Endodermal cell (in vitro differentiated cells): ENCODE results near the gene CAPN12. TPM values are rescaled to one million over a fixed set of nuclear protein-coding genes. Genes with fewer than 3 reads are reported as not detected.
A peak's percentile ranks its signal among the peaks of the same experiment; 100 is the strongest.

Experiments used
- DNase-seq: peaks from one replicate; pipeline ENCODE4 v3.0.0-alpha.2; 2017
- H3K27ac ChIP-seq: 2 replicates; pipeline ENCODE4 v1.5.1; 2013; ENCODE audit warnings: mild to moderate bottlenecking, low read depth, low read length, moderate library complexity
- H3K27me3 ChIP-seq: 2 replicates; pipeline ENCODE4 v1.6.1; 2013; ENCODE audit warnings: mild to moderate bottlenecking, low read length, moderate library complexity; ENCODE audit not compliant: insufficient read depth, control insufficient read depth, poor library complexity, severe bottlenecking
- H3K36me3 ChIP-seq: 2 replicates; pipeline ENCODE4 v1.7.0; 2013; ENCODE audit warnings: mild to moderate bottlenecking, low read length, moderate library complexity; ENCODE audit not compliant: control insufficient read depth, insufficient read depth
- H3K4me1 ChIP-seq: one replicate; pipeline ENCODE4 v1.7.0; 2013; ENCODE audit warnings: low read length; ENCODE audit not compliant: control insufficient read depth, insufficient read depth
- H3K4me3 ChIP-seq: 2 replicates; pipeline ENCODE4 v1.5.1; 2013; ENCODE audit warnings: mild to moderate bottlenecking, low read length, moderate library complexity
- H3K9ac ChIP-seq: 2 replicates; pipeline ENCODE4 v1.6.1; 2013; ENCODE audit warnings: mild to moderate bottlenecking, low read length, moderate library complexity; ENCODE audit not compliant: poor library complexity, severe bottlenecking; ENCODE audit errors: extremely low read depth
- H3K9me3 ChIP-seq: 2 replicates; pipeline ENCODE4 v1.6.1; 2013; ENCODE audit warnings: mild to moderate bottlenecking, low read length, moderate library complexity; ENCODE audit not compliant: control insufficient read depth
- H3K27ac Mint-ChIP-seq: 2 replicates; pipeline ENCODE4 v1.8.0; 2020; ENCODE audit warnings: mixed read lengths
- H3K27me3 Mint-ChIP-seq: 2 replicates; pipeline ENCODE4 v1.8.0; 2021; ENCODE audit warnings: mild to moderate bottlenecking, mixed read lengths; ENCODE audit not compliant: insufficient read depth
- H3K36me3 Mint-ChIP-seq: 2 replicates; pipeline ENCODE4 v1.8.0; 2020; ENCODE audit warnings: low read depth, mixed read lengths
- H3K4me1 Mint-ChIP-seq: 2 replicates; pipeline ENCODE4 v1.8.0; 2020; ENCODE audit warnings: mixed read lengths
- H3K4me3 Mint-ChIP-seq: 2 replicates; pipeline ENCODE4 v1.8.0; 2020; ENCODE audit warnings: mild to moderate bottlenecking, moderate library complexity, mixed read lengths
- H3K9me3 Mint-ChIP-seq: 2 replicates; pipeline ENCODE4 v1.8.0; 2020; ENCODE audit warnings: mild to moderate bottlenecking, mixed read lengths
- WGBS, 2 experiments: methylation state at CpG; one replicate each; pipeline versions ENCODE4 v1.1.5 to v1.1.7; 2013; ENCODE audit warnings: missing lambda C conversion rate in 2 of 2, mixed read lengths in 1 of 2; ENCODE audit not compliant: insufficient coverage in 1 of 2, insufficient read length in 1 of 2; 5-methylcytosine and 5-hydroxymethylcytosine counted together
- total RNA-seq, 2 donors: library from RNA; stranded (reverse); fragmentation: NEBNext Ultra II Directional in 1 of 2; extraction: Animal tissue kit (Norgen Biotek cat#: 25700) in 1 of 2; gene quantifications; 2 replicates in 1 of 2; 3 replicates in 1 of 2; pipeline ENCODE4 v1.2.1, GENCODE V29; 2021
- TF ChIP-seq, protein P1 (sequence below): fragments of 200-600 bp; sonication (generic); conservative IDR thresholded peaks from 2 replicates; pipeline ENCODE4 v1.5.0; 2021; ENCODE audit warnings: antibody characterized with exemption, mild to moderate bottlenecking

CAPN12 gene
- total RNA-seq, 2 donors from 2014 or later: 14.5 to 83.0 TPM

GRCh38 chr19:38702278-38702677 is 42.0 kb downstream of the CAPN12 start:
- Histone ChIP-seq H3K36me3 (peaks cover 77% of the 10 kb centered on the region), H3K9me3 (no peaks in the 10 kb centered on the region), H3K9ac (no peak overlapping the region), H3K4me1 (no peaks in the 10 kb centered on the region), H3K27ac (peak overlapping the region; percentile 5), H3K27me3 (no peaks in the 10 kb centered on the region), H3K4me3 (no peak overlapping the region)
- Mint-ChIP-seq H3K27ac (no peak overlapping the region), H3K36me3 (peaks cover 48% of the 10 kb centered on the region), H3K4me3 (no peak overlapping the region), H3K4me1 (peaks cover 10% of the 10 kb centered on the region), H3K27me3 (no peaks in the 10 kb centered on the region), H3K9me3 (no peaks in the 10 kb centered on the region)
- no peak for DNase-seq
- TF ChIP-seq, protein P1, sequence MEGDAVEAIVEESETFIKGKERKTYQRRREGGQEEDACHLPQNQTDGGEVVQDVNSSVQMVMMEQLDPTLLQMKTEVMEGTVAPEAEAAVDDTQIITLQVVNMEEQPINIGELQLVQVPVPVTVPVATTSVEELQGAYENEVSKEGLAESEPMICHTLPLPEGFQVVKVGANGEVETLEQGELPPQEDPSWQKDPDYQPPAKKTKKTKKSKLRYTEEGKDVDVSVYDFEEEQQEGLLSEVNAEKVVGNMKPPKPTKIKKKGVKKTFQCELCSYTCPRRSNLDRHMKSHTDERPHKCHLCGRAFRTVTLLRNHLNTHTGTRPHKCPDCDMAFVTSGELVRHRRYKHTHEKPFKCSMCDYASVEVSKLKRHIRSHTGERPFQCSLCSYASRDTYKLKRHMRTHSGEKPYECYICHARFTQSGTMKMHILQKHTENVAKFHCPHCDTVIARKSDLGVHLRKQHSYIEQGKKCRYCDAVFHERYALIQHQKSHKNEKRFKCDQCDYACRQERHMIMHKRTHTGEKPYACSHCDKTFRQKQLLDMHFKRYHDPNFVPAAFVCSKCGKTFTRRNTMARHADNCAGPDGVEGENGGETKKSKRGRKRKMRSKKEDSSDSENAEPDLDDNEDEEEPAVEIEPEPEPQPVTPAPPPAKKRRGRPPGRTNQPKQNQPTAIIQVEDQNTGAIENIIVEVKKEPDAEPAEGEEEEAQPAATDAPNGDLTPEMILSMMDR: no peak
- 95 to 96% methylated on average over 10 to 14 of the region's 14 CpGs for WGBS, 2 experiments

DNA sequence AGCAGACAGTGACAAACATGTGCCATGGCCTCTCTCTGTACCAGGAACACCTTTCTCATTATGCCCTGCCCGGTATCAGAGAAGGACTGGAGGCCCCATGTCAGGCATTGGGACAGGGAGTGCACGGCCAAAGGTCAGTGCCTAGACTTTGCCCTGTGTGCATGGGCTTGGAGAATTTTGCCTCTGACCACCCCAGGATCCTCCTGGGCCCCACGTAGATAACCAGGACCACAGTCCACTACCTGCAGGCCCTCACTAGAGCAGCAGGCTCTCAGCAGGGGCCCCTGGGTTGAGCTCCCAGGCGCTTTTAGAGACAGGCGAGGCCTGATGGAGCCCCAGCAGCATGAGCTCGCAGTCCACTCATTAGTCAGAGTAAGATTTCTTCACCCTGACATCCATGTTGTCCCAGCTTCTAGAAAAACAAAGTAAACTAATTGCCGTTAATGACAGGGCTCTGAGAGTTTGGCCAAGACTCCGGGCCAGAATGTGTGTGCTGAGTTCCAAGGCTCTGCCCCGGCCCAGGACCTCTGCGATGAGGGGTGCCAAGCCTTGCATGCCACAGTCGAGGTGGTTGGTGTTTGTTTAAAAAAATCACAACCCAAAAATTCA is 42.7 kb downstream of the CAPN12 start:
- peak overlapping the region; percentile 30 for H3K27ac Mint-ChIP-seq
- no peaks in the 10 kb centered on the region for H3K27me3 Mint-ChIP-seq

DNA sequence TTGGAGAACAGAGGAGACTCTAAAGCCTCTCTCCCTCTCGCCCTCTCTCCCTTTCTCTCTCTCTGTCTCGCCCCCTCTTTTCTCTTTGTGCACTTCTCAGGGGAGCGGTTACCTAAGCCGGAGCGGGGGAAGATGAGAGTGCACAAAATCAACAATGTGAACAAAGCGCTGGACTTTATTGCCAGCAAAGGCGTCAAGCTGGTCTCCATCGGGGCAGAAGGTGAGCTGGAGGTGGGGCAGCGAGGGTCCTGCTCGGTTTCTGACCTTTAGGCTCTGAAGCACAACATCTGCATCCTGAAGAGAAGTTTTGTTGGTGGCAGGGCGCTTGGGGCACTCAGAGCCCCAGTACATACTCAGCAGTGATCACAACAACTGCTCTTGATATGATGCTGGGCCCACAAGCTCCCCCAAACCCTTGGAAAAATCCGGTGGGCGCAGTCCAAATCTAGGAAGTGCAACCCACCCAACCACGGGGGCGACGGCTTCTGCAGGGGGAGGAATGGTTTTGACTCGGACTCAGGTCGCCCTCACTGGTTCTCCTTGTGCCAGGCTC is 43.3 kb downstream of the CAPN12 start:
- no peak for DNase-seq
- Histone ChIP-seq H3K36me3 (peaks cover 73% of the 10 kb centered on the region), H3K9me3 (no peaks in the 10 kb centered on the region), H3K4me1 (no peaks in the 10 kb centered on the region), H3K27me3 (no peaks in the 10 kb centered on the region), H3K4me3 (no peak overlapping the region), H3K9ac (no peak overlapping the region), H3K27ac (no peak overlapping the region)
- peaks cover 14% of the 10 kb centered on the region for H3K4me1 Mint-ChIP-seq
- WGBS, 2 experiments: 95 to 96% methylated on average over 14 to 18 of the region's 18 CpGs
- TF ChIP-seq, protein P1: no peak
- H3K36me3 Mint-ChIP-seq: peaks cover 45% of the 10 kb centered on the region
- H3K4me3 Mint-ChIP-seq: no peak overlapping the region
- H3K27ac Mint-ChIP-seq: peak overlapping the region; percentile 30
- H3K9me3 Mint-ChIP-seq: no peaks in the 10 kb centered on the region
- H3K27me3 Mint-ChIP-seq: no peaks in the 10 kb centered on the region

More for the DNA sequence above, 42.7 kb downstream of the CAPN12 start:
- no peaks in the 10 kb centered on the region for H3K27me3 ChIP-seq
- H3K4me3 ChIP-seq: no peak overlapping the region
- H3K4me1 ChIP-seq: no peaks in the 10 kb centered on the region
- Mint-ChIP-seq H3K4me1 (peaks cover 14% of the 10 kb centered on the region), H3K4me3 (no peak overlapping the region), H3K9me3 (no peaks in the 10 kb centered on the region), H3K36me3 (peaks cover 47% of the 10 kb centered on the region)
- no peaks in the 10 kb centered on the region for H3K9me3 ChIP-seq
- 88 to 96% methylated on average over 3 to 11 of the region's 11 CpGs for WGBS, 2 experiments
- H3K9ac ChIP-seq: no peak overlapping the region
- TF ChIP-seq, protein P1: no peak
- no peak overlapping the region for H3K27ac ChIP-seq
- DNase-seq: no peak
- peaks cover 76% of the 10 kb centered on the region for H3K36me3 ChIP-seq
